Stimulated activated CD4-positive, alpha-beta T cell treated with anti-CD3 and anti-CD28 coated beads, Interleukin-1b, Interleukin-23, amount 100 ng/mL, for 48 hours (primary cell): ENCODE results near the gene GOLGA7B.

Source experiments
- DNase-seq: peaks from one replicate; pipeline ENCODE4 v3.0.0-alpha.2; 2020

GOLGA7B gene

DNA sequence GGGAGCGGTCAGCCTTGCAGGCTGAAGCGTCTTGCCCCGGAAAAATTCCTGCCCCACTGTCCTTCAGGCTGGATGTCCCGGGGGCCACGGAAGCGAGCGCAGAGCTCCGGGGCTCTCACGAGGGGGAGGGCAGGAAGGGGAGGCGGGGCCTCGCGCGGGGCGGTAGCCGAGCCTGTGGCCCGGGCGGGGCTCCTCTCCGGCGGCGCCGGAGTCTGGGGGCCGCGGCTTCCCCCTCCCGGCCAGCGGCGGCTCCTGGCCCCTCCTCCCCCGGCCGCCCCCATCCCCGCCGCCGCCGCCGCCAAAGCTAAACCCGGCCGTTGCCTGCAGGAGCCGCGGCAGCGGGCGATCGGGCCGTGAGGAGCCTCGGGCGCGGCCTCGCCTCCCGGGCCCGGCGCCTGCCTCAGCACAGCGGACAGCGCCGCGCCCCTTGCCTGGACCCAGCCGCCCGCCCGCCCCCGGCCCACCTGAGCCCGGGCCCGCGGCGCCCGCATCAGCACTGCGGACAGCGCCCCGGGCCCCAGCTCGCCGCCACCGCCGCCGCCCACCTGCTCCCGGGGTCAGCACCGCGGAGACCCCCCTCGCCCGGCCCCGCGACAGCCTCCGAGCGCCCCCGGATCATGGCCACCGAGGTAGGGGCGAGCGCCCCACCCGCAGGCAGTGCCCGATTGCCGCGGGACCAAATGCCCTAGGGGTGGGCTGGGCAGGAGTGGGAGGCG, at the start of gene GOLGA7B:
Gene GOLGA7B (plus strand): TSS at position 157 of the 716 bp plus-strand sequence. CDS start 461 bp downstream, at position 618.
- DNase-seq: peak; percentile 17

DNA sequence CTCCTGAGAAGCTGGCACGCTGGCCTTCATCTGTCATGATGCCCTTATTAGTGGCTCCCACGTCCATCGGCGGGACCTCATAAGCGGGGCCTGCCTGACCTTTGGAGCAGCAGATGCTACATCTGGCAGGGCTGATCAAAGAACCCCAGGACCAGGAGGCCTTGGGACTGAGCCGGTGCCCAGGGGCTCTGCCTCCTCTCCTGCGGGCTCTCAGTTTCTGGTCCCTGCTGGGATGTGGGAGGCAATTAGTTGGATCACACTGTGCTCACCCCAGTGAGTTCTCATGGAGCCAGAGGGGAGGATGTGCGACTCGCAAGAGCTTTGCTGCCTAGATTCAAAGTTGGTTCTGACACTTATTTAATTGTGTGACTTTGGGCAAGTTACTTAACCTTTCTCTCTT, 49.2 kb upstream of the GOLGA7B start:
- DNase-seq: no peak

DNA sequence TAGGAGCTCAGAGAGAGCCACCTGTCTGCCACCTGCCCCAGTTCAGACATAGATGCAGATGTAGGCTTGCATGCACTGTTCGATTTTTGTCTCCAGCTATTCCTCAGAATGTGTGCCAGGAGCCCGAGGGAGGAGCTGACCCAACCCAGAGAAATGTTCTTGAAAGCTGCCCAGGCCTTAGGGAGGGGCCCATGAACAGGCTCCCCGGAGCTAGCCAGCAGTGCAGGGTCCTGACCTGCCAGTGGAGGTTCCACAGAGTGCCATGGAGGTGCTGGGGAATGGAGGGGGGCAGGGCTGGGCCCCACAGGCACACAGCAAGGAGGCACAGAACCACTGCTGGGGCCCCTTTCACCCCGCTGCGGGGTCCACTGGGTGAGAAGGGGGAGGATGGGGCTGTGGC, 48.2 kb upstream of the GOLGA7B start:
- DNase-seq: no peak

DNA sequence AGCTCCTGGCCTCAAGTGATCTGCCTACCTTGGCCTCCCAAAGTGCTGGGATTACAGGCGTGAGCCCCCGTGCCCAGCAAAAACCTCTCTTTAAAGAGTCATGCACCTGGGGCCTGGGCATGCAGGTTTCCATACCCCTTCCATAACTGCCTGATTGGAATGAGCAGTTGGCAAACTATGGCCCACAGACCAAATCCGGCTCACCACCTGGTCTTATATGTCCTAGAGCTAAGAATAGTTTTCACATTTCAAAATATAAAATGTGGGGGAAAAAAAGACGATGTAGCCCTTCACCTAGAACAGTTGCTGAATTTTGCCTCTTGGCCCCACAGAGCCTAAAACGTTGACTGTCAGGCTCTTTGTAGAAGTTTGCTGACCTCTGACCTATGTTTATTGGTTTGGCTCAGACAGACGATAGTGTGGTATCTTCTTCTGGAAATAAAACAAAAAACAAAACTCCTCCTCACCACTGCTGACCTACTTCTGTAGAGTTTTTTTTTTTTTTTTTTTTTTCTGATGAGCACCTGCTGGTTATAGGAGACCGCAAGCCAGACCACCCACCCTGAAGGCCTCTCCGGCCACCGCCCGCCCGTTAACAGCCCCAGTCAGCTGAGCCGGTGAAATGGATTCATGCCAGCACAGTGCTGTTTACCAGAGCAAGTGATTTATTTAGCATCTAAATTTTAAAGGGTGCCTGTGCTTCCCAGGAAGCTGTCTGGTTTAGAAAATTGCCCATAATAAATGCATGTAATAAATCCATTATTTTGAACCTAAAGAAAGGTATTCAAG, 44.4 kb upstream of the GOLGA7B start:
- DNase-seq: no peak

DNA sequence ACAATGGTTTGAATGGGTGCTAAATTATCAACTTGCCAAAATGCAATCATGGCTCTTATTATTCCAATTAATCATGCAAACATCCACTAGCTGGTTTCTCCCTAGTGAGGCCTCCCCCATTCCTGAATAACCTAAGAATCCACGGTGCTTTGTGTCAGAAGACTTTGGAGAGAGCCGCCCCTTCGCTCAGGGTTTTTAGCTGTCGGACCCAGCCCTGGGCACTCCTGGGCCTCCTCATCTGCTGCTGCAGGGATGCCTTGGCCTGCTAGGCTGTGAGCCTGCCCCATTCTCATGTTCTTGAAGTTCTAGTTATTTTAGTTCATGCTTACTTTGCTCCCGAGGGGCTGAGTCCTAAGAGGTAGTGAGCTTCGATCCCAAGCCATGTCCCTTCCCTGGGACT, 43.7 kb upstream of the GOLGA7B start:
- DNase-seq: no peak

DNA sequence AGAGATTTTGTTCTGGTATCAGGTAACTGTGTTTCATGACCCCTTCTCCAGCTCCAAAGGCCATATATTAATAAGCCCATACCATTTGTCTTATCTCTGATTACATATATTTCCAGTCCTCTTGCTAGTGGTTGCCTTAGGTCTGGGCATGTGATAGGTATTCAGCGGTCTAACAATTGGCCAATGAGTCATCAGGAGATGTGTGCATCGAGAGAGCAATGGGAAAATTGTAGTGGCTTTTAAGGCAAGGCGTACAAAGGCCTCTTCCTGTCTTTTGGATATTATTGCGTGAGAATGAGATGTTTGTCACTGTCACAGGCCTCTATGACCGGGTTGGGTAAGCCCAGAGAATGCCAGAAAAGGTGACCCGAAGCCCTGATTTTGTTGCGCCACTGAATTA, 39.2 kb upstream of the GOLGA7B start:
- no peak for DNase-seq

DNA sequence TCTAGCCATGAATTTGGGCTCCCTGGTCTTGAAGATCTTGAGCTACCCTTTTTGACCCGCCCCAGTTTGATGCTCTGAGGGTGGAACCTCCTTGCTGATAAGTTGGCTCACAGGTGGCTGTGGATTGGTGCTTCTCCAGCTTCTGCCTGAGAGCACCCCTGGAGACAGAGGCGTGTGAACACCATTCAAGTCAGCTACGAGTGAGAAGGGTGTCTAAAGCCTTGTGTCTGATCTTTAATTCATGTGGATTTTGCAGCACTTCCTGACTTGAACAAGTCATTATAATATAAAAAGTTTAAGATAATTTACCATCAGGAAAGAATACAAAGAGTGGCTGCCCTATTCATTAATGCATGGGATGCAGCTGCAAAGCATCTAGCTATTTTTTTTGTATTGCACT, 37.7 kb upstream of the GOLGA7B start:
- no peak for DNase-seq

DNA sequence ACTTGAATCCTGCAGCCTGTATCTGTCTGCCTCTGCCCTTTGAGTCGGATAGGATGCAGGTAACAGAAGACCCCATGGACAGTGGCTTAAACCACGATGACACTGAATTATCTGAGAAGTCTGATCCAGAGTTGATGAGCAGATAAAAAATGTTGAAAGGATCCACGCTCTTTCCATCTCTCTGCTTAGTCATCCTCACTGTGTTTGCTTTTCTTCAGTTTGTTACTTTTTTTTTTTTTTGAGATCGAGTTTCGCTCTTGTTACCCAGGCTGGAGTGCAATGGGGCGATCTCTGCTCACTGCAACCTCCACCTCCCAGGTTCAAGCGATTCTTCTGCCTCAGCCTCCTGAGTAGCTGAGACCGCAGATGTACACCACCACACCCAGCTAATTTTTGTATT, 36.9 kb upstream of the GOLGA7B start:
- no peak for DNase-seq

DNA sequence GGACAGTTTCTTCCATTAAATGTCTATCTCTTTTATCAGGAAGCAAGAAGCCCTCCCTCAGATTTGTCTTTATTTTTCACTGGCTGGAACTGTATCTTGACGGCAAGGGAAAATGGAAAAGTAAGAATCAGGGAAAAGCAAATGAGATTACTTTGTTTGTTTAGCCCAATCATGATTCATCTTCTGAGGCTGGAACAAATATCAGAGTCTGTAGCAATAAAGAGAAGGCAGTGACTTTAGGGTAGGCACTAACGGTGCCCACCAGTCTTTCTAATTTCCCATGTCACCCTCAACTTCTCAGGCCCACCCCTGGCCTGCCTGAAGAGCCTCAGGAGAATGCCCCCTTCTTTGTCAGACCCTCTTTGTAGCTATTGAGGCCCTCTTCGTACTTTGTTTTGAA, 36.3 kb upstream of the GOLGA7B start:
- DNase-seq: no peak

DNA sequence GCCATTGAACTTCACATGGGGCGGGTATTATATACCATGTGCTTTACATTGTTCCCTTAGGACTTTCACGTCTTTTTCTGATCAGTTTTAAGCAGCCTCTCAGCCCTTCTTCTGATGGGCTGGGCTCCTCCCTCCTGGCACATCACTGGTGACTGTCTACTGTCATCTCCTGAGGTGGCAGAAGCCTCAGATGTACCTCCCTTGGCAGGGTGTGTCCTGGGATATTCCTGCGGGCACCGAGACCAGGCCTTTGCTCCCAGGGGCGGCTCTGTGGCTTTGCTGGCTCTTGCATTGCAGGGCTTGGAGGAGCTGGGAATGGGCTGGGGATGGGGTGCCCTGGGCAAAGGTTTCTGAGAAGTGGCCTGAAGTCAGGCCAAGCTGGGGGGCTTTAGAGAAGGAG, 34.6 kb upstream of the GOLGA7B start:
- DNase-seq: no peak

DNA sequence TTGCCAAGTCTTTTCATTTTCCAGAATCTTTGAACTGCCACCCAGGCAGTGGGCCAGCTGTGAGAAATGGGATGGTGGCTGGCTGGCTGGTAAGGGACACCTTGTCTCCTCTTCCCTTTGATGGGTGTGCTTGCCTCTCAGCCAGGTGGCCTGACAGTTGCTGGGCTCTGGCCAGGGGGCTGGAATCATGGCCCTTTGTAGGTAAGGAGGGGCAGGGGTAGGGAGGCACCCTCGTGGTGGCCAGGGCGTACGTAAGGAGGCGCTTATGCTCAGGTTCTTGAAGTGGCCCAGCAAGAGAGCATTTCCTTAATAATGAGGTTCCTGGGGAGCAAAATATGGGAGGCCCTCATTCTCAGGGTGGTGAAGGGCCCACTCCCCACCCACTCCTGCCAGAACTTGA, 33.0 kb upstream of the GOLGA7B start:
- no peak for DNase-seq

DNA sequence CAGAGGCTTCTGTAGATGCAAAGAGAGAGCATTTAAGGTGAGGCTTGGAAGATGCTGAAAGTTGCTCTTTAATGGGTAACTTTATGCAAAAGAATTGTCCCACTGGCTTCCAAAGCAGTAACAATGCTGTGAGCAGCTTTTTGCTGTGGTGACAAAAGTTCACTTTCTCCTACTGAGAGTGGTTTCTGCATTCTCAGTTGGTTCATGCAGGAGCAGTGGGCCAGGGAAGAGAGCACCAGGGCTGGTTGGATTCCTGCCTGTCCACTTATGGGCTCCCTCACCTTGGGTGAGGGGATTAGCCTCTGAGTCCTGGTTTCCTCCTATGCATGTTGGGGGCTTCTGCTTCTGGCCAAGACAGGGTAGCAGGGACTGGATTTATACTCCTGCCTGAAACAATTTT, 31.1 kb upstream of the GOLGA7B start:
- no peak for DNase-seq

DNA sequence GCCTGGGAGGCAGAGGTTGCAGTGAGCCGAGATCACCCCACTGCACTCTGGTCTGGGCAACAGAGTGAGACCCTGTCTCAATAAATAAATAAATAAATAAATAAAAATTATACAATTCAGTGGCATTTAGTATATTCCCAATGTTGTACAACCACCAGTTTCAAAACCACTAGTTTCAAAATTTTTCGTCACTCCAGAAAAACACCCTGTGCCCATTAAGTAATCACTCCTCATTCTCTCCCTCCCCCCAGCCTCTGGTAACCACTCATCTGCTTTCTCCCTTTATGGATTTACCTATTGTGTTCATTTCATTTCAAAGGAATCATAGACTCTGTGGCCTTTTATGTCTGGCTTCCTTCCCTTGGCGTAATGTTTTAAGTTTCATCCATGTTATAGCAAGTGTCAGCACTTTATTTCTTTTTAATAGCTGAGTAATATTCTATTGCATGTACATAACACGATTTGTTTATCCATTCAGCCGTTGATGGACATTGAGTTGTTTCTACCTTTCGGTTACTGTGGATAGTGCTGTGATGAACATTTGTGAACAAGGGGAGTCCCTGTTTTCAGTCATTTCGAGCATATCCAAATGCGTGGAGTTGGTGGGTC, 29.4 kb upstream of the GOLGA7B start:
- no peak for DNase-seq

DNA sequence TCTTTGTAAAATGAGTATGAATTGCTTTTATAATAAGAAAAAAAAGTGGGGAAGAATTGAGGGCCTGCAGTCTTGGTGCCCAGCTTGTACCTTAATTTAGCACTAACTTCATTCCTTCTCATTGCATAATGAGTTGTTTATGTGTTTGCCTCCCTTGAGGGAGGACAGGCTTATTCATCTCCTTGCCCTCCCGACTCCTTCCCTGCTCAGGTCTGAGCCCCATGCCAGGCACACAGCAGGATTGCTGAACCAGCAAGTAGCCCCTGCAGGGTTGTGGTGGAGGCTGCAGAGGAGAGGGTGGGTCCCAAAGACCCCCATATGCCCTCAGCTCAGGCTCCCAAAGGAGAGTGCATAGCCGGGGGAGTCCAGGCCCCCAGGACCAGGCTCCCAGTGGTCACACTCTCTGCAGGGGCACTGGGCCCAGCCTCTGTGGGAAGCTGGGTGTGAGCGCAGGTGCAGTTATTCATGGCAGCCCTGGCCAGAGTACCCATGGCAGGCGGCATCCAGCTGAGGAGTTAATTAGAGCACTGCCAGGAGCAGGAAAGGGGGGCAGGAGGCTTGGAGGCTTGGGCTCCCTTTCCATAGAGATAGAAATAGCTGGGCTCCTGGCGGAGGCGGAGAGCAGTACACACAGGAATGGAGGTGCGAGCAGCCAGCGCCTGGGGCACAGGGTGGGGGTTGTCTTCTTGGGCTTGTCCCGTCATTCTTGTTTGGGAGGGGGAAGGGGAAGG, 28.2 kb upstream of the GOLGA7B start:
- DNase-seq: no peak

DNA sequence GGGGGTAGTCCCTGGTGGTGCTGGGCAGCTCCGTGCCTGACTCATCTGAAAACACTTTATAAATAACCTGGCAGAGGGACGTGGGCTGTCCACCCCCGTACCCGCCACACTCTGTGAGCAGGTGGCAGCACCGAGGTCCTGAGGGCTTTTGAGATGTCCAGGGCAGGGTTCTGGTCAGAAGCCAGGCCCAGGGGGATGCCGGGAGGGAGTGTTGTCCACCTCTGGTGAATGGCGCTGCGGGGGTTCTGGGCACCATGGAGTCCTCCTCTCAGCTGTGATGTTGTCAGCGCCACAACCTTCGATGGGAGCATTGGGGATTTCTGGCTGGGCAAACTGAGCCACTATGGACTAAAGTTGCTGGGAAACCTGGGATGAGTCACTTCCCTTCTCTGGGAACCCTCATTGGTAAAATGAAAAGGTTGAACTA, 27.4 kb upstream of the GOLGA7B start:
- no peak for DNase-seq

DNA sequence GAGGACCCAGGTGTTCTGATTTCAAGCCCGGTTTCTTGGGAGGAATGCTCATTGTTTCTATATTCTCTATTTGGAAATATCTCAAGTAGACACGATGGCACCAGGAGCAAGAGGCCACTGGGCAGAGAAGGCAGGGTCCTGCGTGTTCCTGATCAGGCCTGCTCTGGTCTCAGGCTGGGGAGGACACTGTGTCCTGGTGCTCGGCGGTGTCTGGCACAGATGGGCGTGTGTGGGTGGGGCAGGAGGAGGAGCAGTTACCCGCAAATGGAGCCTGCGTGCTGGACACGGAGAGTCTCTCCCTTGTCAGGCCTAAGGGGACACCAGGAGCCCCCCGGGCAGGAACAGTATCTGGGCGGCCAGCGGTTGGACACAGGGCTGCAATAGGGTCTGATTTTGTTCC, 25.9 kb upstream of the GOLGA7B start:
- DNase-seq: no peak

DNA sequence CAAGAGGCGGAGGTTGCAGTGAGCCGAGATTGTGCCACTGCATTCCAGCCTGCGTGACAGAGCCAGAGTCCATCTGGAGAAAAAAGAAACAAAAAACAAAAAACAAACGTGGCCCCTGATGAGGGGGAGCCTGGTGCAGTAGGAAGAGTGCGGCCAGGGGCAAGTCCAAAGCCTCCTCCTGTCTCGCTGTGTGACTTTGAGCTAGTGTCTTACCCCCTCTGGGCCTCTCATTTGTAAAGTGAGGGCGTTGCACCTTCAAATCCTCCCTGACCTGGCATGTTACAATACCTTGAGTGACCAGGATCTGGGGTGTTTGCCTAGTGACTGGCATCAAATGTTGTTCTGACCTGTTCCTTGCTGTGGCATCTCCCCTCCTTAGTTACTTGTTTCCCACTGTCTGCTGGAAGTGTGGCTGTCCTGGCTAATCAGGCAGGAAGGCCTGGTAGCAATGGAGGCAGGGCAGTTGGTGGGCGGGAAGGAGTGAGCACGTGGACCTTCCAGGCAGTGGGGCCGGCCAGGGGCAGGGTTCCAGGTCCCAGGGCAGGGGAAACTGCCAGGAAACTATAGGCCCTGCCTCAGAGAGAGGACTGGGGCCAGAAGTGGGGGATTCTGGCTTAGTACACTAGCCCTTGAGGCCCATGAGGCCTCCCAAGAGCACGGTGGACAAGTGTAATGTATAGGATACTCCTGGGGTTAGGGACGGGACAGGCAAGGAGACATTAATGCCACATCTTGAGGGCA, 24.5 kb upstream of the GOLGA7B start:
- no peak for DNase-seq

DNA sequence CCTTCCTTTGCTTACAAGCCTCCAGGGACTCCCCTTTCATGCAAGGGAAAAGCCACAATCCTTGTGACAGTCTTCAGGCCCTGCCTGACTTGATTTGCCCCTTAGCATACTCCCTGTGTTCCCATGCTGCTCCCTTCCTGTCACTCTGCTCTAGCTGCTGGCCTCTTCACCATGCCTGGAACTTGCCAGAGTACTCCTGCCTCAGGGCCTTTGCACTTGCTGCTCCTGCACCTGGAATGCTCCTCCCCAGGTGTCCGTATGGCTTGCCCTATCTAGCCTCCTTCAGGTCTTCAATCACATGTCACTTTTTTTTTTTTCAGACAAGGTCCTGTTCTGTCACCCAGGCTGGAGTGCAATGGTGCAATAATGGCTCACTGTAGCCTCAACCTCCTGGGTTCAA, 22.8 kb upstream of the GOLGA7B start:
- no peak for DNase-seq

DNA sequence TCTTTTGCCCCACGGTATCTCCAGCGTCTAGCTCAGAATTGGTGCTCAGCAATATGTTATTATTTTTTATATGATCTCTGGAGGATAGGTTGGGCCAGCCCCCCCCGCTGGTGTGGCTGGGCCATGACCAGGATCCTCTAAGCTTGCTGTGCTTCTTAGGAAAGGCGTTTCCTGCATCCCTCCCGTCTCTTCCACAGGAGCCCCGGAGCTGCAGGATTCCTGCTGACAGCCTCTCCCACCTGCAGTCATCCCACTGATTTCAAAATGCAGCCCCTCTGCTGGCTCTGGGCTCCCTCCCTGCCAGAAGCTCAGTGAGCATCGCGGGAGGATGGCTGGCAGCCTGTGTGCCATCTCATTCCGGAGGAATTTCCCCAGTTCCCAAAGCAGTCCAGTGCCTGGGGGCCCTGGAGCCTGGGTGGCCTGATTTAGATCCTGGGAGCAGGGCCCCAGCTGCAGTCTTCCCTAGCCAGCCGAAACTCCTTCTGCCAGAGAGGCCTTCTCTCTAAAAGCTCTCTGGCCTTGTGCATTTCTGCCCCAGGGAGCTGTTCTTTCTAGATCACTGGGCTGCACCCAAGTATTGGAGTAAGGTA, 21.8 kb upstream of the GOLGA7B start:
- no peak for DNase-seq

DNA sequence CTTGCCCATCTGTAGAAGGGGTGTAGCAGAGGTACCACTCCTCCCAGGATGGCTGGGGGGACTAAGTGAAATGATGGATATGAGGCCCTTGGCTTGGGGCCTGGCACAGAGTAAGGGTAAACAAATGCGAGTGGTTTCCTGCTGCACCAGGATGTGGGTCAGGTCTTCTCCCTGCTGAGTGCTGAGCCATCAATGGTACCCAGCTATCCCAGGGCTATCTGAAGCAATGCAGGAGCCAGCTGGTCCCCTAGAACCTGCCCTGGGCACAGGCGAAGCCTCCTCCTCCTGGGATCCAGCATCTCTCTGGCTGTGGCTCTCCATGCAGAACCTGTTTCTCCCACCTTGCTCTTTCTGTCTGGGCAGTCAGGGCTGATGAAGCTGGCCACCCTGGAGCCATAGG, 20.9 kb upstream of the GOLGA7B start:
- DNase-seq: no peak

DNA sequence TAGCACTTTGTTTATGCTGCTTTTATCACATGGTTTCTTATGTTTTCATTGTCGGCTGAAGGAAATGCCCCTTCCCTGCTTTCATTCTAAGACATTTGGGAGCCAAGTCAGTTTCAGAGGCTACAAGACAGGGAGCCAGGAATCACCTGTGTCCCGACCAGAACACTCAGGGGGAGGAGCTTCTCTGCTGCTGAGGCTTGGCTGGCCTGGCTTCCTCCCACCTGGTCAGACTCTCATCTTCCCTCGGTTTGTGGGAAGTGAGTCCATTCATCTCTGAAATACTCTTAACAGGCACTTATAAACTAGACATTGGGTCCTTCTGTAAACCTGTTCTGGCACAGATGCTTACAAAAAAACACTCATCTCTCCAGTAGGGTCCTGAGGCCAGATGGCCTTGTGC, 19.6 kb upstream of the GOLGA7B start:
- no peak for DNase-seq

DNA sequence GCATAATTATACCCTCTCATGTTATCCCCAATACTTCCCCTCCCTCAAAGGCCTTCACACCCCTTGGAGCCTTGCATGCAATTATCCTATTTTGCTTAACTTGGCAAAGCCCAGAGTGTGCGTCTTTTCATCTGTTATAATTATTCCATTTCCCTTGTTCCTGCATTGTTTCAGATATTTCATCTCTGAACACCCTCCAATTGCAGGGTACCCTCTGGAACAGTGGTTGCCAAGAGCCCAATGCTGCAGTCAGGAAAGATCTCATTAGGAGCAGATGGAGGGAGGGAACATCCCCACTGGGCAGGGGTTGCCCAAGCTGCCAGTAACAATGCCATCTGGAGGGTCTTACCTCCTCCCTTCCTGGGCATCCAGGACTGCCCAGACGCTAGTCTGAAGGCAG, 18.4 kb upstream of the GOLGA7B start:
- DNase-seq: no peak
